GM23248 (cell line): ENCODE measurements around the gene CD74. TPM values are rescaled to one million over a fixed set of nuclear protein-coding genes. Genes with fewer than 3 reads are reported as not detected.

Source experiments
- DNase-seq: peaks from one replicate; pipeline ENCODE4 v3.0.0-alpha.2; 2015
- H2AFZ ChIP-seq: fragments of 200-600 bp; sonication (generic); 2 replicates; pipeline ENCODE4 v1.6.1; 2016; ENCODE audit warnings: antibody characterized with exemption
- H3F3A ChIP-seq: fragments of 200-600 bp; sonication (generic); 2 replicates; pipeline ENCODE4 v1.6.1; 2016; ENCODE audit warnings: mild to moderate bottlenecking, antibody characterized with exemption, mixed run types; ENCODE audit not compliant: insufficient read depth
- H3K27ac ChIP-seq: fragments of 200-600 bp; sonication (generic); 2 replicates; pipeline ENCODE4 v1.5.1; 2016; ENCODE audit warnings: mild to moderate bottlenecking
- H3K27me3 ChIP-seq: fragments of 200-600 bp; sonication (generic); replicated peaks from 2 replicates; pipeline ENCODE4 v1.6.1; 2016; ENCODE audit warnings: mild to moderate bottlenecking; ENCODE audit not compliant: insufficient read depth
- H3K36me3 ChIP-seq: fragments of 200-600 bp; sonication (generic); 2 replicates; pipeline ENCODE4 v1.6.1; 2016; ENCODE audit warnings: low read depth, mild to moderate bottlenecking
- H3K4me1 ChIP-seq: fragments of 200-600 bp; sonication (generic); 2 replicates; pipeline ENCODE4 v1.6.1; 2016; ENCODE audit warnings: mild to moderate bottlenecking; ENCODE audit not compliant: insufficient read depth
- H3K4me2 ChIP-seq: fragments of 200-600 bp; sonication (generic); one replicate; pipeline ENCODE4 v1.6.1; 2016; ENCODE audit warnings: mild to moderate bottlenecking; ENCODE audit not compliant: unreplicated experiment
- H3K4me3 ChIP-seq: fragments of 200-600 bp; sonication (generic); 2 replicates; pipeline ENCODE4 v1.5.1; 2016; ENCODE audit warnings: mild to moderate bottlenecking
- H3K79me2 ChIP-seq: fragments of 200-600 bp; sonication (generic); 2 replicates; pipeline ENCODE4 v1.6.1; 2016; ENCODE audit warnings: mild to moderate bottlenecking; ENCODE audit not compliant: insufficient read depth
- H3K9ac ChIP-seq: fragments of 200-600 bp; sonication (generic); 2 replicates; pipeline ENCODE4 v1.6.1; 2016; ENCODE audit warnings: mild to moderate bottlenecking
- H3K9me2 ChIP-seq: fragments of 200-600 bp; sonication (generic); 2 replicates; pipeline ENCODE4 v1.6.1; 2016; ENCODE audit warnings: mixed run types, mild to moderate bottlenecking, moderate library complexity; ENCODE audit not compliant: insufficient read depth
- H3K9me3 ChIP-seq: fragments of 200-600 bp; sonication (generic); one replicate; pipeline ENCODE4 v1.6.1; 2017; ENCODE audit warnings: low read depth
- H4K20me1 ChIP-seq: fragments of 200-600 bp; sonication (generic); 2 replicates; pipeline ENCODE4 v1.6.0; 2016; ENCODE audit not compliant: insufficient read depth
- EZH2 ChIP-seq: fragments of 200-600 bp; sonication (generic); IDR thresholded peaks from 2 replicates; pipeline ENCODE4 v1.6.1; 2018; ENCODE audit warnings: antibody characterized with exemption, mild to moderate bottlenecking; ENCODE audit not compliant: insufficient read depth, poor library complexity, severe bottlenecking
- EZH2phosphoT487 ChIP-seq: fragments of 200-600 bp; sonication (generic); IDR thresholded peaks from 2 replicates; pipeline ENCODE4 v1.6.1; 2018; ENCODE audit warnings: antibody characterized with exemption, moderate library complexity, mild to moderate bottlenecking, low read depth; ENCODE audit not compliant: insufficient read depth
- WGBS, 2 experiments: methylation state at CpG; one replicate each; pipeline ENCODE4 v1.1.6; 2015 to 2017; ENCODE audit warnings: low lambda C conversion rate in 2 of 2, low coverage in 1 of 2; ENCODE audit errors: missing lambda C conversion rate in 2 of 2; 5-methylcytosine and 5-hydroxymethylcytosine counted together
- in situ Hi-C: fragments of 300-500 bp; cut with MboI; formaldehyde crosslinking; loops from 2 replicates; pipeline ENCODE4 v1.15.0; 2020
- polyA plus RNA-seq: library from polyadenylated mRNA; unstranded; fragments of >200 nt; fragmentation: Nextera tagmentation; extraction: Ambion mirVana; gene quantifications from 2 replicates; pipeline ENCODE4 v1.2.1, GENCODE V29; 2016
- total RNA-seq: library from RNA; depleted of rRNA; stranded (reverse); fragments of >200 nt; shearing (Covaris generic); gene quantifications from 2 replicates; pipeline ENCODE4 v1.2.3, GENCODE V29; 2014

Gene CD74
- total and polyA plus RNA-seq, 2 experiments from 2014 or later = 2.7 TPM; not detected in 1

DNA sequence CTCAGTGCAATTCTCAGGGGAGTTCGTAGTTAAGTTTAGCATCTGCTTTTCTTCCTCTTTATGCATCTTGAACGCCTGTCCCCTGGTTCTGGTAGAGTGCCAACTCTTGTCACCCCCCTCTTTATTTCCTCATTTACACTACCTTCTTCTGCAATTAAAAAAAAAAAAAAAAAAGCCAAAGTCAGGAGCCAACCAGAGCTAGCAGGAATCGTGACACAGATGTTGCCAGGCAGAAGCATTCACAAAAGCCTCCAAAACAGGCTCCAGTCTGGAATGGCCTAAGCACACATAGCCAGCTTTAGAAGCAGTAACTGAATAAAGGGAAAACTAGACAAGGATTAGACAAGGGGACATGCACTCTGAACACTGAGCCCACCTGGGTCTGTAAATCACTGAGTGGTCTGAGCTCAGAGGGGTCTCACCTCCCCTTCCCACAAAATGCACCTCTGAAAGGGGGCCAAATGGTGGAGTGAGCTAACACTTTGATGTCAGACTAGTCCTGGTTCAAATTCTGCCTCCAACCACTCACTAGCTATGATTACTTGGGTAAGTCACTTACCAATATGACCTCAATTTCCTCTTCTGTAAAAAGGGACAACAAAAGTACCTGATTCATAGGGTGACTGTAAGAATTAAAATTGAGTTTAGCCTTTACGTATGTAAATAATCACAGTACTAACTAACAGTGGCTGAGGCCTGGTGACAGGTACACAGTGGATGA, 2.0 kb downstream of the CD74 start:
- TF ChIP-seq EZH2 (no peak), EZH2phosphoT487 (no peak)
- H2AFZ ChIP-seq = no peak overlapping the region
- H4K20me1 ChIP-seq = no peaks in the 10 kb centered on the region
- H3K9me2 ChIP-seq = no peaks in the 10 kb centered on the region
- no peaks in the 10 kb centered on the region for H3K27me3 ChIP-seq
- H3K9ac ChIP-seq = no peak overlapping the region
- in situ Hi-C loops = no loop called here
- H3K4me2 ChIP-seq = no peak overlapping the region
- peak; percentile 87 for DNase-seq
- no peak overlapping the region for H3K27ac ChIP-seq
- no peaks in the 10 kb centered on the region for H3K79me2 ChIP-seq
- H3K9me3 ChIP-seq = no peaks in the 10 kb centered on the region
- H3K4me3 ChIP-seq = no peak overlapping the region
- H3K36me3 ChIP-seq = no peaks in the 10 kb centered on the region
- whole genome bisulfite sequencing, 2 experiments = 34% methylated on average over 4 of the region's 4 CpGs
- no peaks in the 10 kb centered on the region for H3F3A ChIP-seq
- no peaks in the 10 kb centered on the region for H3K4me1 ChIP-seq

DNA sequence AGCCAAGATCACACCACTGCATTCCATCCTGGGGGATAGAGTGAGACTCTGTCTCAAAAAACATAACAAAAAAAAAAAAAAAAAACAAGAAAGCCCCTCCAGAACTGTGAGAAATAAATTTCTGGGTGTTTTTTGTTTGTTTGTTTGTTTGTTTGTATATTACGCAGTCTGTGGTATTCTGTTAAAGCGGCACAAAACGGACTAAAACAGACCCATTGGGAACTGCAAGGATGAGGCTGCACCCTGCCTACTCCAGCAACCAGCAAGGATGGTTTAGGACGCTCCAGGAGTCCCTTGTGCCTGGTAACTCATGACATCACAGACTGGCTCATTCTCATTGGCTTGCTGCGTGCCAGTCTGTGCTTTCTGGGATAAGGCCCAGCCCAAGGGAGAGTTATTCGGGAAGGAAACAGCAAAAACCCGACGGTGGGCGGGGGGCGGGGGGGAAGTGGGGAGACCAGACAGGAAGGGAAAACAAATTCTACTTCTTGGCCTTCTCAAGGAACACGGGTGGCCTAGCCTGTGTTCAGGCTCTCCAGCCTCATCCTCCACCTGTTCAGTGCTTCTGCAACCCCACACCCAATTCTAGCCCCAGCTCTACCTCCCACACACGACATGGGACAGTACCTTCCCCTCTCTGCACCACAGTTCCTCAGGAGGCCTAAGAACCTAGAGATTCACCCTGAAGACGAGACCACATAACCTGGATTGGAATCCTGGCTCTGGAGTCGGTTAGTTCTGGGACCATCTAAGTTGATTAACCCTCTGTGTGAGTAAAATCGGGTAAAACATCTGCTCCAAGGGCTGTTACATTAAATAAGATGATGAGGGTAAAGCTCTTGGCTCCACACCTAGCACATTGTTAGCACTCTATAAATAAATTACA, 2.8 kb downstream of the CD74 start:
- Histone ChIP-seq H3K4me1 (no peaks in the 10 kb centered on the region), H3K27me3 (no peaks in the 10 kb centered on the region), H3K79me2 (no peaks in the 10 kb centered on the region), H2AFZ (no peak overlapping the region), H3F3A (no peaks in the 10 kb centered on the region), H3K27ac (no peak overlapping the region), H3K9me2 (no peaks in the 10 kb centered on the region), H4K20me1 (no peaks in the 10 kb centered on the region), H3K9ac (no peak overlapping the region), H3K9me3 (no peaks in the 10 kb centered on the region), H3K4me3 (no peak overlapping the region), H3K4me2 (no peak overlapping the region), H3K36me3 (no peaks in the 10 kb centered on the region)
- peak; percentile 91 for DNase-seq
- 17% methylated on average over 12 to 15 of the region's 15 CpGs for WGBS, 2 experiments
- no peak for TF ChIP-seq EZH2
- in situ Hi-C loops = no loop called here

DNA sequence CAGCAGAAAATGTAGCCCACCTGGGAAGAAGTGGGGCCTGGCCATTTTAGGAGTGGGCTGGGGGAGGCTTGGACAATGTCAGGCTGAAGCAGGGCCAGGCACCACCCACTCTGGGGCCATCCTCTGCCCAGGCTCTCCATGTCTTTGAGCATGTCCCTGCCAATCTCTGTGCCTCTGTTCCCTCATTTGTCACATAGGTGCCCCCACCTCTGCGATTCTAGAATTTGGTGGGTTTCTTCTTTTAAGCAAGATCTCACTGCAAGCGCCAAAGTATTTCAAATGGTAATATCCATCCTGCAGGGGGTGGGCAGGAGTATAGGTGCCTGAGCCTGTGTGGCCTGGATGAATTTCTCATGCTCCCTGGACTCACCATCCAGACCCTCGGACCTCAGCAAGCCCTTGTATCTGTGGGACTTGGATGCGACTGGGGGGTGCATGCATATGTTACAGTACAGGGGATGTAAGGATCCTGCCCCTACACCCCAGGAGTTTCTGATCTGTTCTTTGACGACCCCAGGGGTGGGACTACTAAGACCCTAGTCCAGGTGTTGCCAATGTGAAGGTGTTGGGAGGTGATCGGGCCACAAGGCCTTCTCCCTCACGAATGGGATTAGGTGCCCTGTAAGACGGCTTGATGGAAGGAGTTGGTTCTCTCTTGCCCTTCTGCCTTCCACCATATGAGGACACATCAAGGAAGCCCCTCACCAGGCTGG, 4.3 kb downstream of the CD74 start:
- in situ Hi-C loops = no loop called here
- DNase-seq = no peak
- H3K79me2 ChIP-seq = no peaks in the 10 kb centered on the region
- no peaks in the 10 kb centered on the region for H3K9me2 ChIP-seq
- H4K20me1 ChIP-seq = no peaks in the 10 kb centered on the region
- no peaks in the 10 kb centered on the region for H3K9me3 ChIP-seq
- H3K4me2 ChIP-seq = no peak overlapping the region
- TF ChIP-seq EZH2 (no peak), EZH2phosphoT487 (no peak)
- no peak overlapping the region for H2AFZ ChIP-seq
- H3F3A ChIP-seq = no peaks in the 10 kb centered on the region
- H3K4me1 ChIP-seq = no peaks in the 10 kb centered on the region
- no peak overlapping the region for H3K9ac ChIP-seq
- H3K27me3 ChIP-seq = no peaks in the 10 kb centered on the region
- no peak overlapping the region for H3K27ac ChIP-seq
- 75 to 76% methylated on average over 7 to 8 of the region's 8 CpGs for WGBS, 2 experiments
- H3K4me3 ChIP-seq = no peak overlapping the region
- no peaks in the 10 kb centered on the region for H3K36me3 ChIP-seq

DNA sequence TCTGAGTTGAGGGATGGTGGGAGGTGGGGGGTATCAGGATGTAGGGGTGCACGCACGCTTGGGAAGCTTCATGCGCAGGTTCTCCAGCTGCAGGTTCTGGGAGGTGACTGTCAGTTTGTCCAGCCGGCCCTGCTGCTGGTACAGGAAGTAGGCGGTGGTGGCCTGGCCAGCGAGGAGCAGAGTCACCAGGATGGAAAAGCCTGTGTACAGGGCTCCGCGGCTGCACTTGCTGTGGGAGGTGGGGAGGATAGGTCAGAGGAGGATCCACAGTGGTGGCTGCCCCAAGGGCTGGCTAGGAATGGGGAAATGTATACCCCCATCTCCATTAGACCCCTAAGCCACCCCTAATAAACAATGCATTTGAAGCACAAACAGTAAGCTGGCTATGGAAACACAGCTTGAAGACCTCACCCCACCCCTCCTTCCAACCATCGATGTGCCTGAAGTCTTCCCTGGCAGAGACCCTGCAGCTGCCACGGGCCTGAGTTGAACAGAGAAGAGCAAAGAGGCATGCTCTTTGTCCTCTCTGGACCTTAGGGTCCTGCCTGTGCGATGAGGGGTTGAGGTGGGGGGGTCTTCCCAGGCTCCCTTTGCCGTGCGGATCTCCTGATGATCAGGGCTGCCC, 5.5 kb downstream of the CD74 start:
- Histone ChIP-seq H3K79me2 (no peaks in the 10 kb centered on the region), H3K4me2 (no peak overlapping the region), H4K20me1 (no peaks in the 10 kb centered on the region), H3F3A (no peaks in the 10 kb centered on the region), H3K4me3 (no peak overlapping the region), H3K27me3 (no peaks in the 10 kb centered on the region), H3K9me3 (no peaks in the 10 kb centered on the region), H3K27ac (no peak overlapping the region), H3K36me3 (no peaks in the 10 kb centered on the region), H2AFZ (no peak overlapping the region), H3K9ac (no peak overlapping the region), H3K9me2 (no peaks in the 10 kb centered on the region), H3K4me1 (no peaks in the 10 kb centered on the region)
- 80 to 82% methylated on average over 12 to 13 of the region's 13 CpGs for WGBS, 2 experiments
- TF ChIP-seq EZH2 (no peak), EZH2phosphoT487 (no peak)
- in situ Hi-C loops = no loop called here
- no peak for DNase-seq
